ENCODE results near the gene HBM. TPM values are rescaled to one million over a fixed set of nuclear protein-coding genes. Genes with fewer than 3 reads are reported as not detected.

The HBM gene
- total RNA-seq, 2 donors from 2014 or later, result not detected

DNA sequence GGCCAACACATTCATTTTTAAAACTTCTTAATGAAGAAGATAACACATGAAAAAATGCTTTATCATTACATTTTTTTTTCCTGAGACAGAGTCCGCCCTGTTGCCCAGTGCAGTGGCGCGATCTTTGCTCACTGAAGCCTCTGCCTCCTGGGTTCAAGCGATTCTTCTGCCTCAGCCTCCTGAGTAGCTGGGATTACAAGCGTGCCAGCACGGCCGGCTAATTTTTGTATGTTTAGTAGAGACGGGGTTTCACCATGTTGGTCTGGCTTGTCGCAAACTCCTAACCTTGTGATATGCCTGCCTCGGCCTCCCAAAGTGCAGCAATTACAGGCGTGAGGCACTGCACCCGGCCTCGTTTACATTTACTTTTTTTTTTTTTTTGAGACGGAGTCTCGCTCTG is 27.7 kb downstream of the HBM start:
- Mint-ChIP-seq H3K4me3 (no peak overlapping the region), H3K27ac (no peak overlapping the region), H3K36me3 (ENCODE audit: low read depth) (peaks cover 88% of the 10 kb centered on the region), H3K9me3 (no peaks in the 10 kb centered on the region), H3K4me1 (no peaks in the 10 kb centered on the region), H3K27me3 (ENCODE audit: insufficient read depth) (no peaks in the 10 kb centered on the region)
- Histone ChIP-seq H3K36me3 (ENCODE audit: control insufficient read depth, insufficient read depth, low read length) (peaks cover 92% of the 10 kb centered on the region), H3K9me3 (ENCODE audit: control insufficient read depth, low read length) (no peaks in the 10 kb centered on the region), H3K9ac (ENCODE audit: extremely low read depth, low read length, poor library complexity, severe bottlenecking) (no peak overlapping the region), H3K27me3 (ENCODE audit: control insufficient read depth, insufficient read depth, low read length, poor library complexity, severe bottlenecking) (no peaks in the 10 kb centered on the region), H3K27ac (ENCODE audit: low read depth, low read length) (no peak overlapping the region), H3K4me1 (ENCODE audit: control insufficient read depth, insufficient read depth, low read length) (no peaks in the 10 kb centered on the region), H3K4me3 (ENCODE audit: low read length) (no peak overlapping the region)
- 93 to 94% methylated on average over 9 to 15 of the region's 15 CpGs for WGBS, 2 experiments (ENCODE audit: insufficient coverage in 1 of 2, insufficient read length in 1 of 2)
- DNase-seq, result no peak
- TF ChIP-seq, protein P1, sequence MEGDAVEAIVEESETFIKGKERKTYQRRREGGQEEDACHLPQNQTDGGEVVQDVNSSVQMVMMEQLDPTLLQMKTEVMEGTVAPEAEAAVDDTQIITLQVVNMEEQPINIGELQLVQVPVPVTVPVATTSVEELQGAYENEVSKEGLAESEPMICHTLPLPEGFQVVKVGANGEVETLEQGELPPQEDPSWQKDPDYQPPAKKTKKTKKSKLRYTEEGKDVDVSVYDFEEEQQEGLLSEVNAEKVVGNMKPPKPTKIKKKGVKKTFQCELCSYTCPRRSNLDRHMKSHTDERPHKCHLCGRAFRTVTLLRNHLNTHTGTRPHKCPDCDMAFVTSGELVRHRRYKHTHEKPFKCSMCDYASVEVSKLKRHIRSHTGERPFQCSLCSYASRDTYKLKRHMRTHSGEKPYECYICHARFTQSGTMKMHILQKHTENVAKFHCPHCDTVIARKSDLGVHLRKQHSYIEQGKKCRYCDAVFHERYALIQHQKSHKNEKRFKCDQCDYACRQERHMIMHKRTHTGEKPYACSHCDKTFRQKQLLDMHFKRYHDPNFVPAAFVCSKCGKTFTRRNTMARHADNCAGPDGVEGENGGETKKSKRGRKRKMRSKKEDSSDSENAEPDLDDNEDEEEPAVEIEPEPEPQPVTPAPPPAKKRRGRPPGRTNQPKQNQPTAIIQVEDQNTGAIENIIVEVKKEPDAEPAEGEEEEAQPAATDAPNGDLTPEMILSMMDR (conservative IDR thresholded peaks at IDR 0.05), result no peak

DNA sequence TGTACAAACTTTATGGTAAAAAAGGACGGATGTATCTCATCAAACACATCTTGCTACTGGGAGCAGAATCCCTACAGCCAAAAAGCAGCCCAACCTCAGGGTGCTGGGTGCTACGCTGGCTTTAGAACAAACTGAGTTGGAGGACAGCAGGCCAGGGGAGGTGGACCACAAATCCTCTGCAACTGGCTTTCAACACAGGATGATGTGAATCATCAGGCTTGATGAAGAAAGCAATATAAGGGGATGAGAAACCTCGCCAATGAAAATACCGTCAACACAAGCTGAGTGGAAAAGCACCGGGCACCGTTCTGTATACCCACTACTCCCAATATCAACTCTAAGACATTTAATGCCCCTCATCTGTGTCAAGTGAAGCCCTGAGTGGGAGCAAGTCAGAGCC is 28.7 kb downstream of the HBM start:
- Mint-ChIP-seq H3K4me3 (no peak overlapping the region), H3K27ac (no peak overlapping the region), H3K36me3 (ENCODE audit: low read depth) (peaks cover 86% of the 10 kb centered on the region), H3K9me3 (no peaks in the 10 kb centered on the region), H3K4me1 (no peaks in the 10 kb centered on the region), H3K27me3 (ENCODE audit: insufficient read depth) (no peaks in the 10 kb centered on the region)
- TF ChIP-seq, protein P1 (conservative IDR thresholded peaks at IDR 0.05), result no peak
- no peak overlapping the region for H3K27ac ChIP-seq (ENCODE audit: low read depth, low read length)
- no peaks in the 10 kb centered on the region for H3K9me3 ChIP-seq (ENCODE audit: control insufficient read depth, low read length)
- H3K4me3 ChIP-seq (ENCODE audit: low read length), result no peak overlapping the region
- no peaks in the 10 kb centered on the region for H3K27me3 ChIP-seq (ENCODE audit: control insufficient read depth, insufficient read depth, low read length, poor library complexity, severe bottlenecking)
- no peaks in the 10 kb centered on the region for H3K4me1 ChIP-seq (ENCODE audit: control insufficient read depth, insufficient read depth, low read length)
- no peak for DNase-seq
- no peak overlapping the region for H3K9ac ChIP-seq (ENCODE audit: extremely low read depth, low read length, poor library complexity, severe bottlenecking)
- WGBS, 2 experiments (ENCODE audit: insufficient coverage in 1 of 2, insufficient read length in 1 of 2), result 99 to 100% methylated on average over 2 to 6 of the region's 6 CpGs
- peaks cover 91% of the 10 kb centered on the region for H3K36me3 ChIP-seq (ENCODE audit: control insufficient read depth, insufficient read depth, low read length)

DNA sequence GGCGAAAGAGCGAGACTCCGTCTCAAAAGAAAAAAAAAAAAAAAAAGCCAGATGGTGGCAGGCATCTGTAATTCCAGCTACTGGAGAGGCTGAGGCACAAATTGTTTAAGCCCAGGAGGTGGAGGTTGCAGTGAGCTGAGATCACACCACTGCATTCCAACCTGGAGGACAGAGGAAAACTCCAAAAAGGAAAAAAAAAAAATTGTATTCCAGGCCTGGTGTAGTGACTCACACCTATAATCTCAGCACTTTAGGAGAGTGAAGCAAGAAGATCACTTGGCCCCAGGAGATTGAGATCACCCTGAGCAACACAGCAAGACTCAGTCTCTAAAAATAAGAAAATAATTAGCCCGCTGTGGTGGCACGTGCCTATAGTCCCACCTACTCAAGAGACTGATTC is 34.6 kb downstream of the HBM start:
- Histone ChIP-seq H3K9me3 (ENCODE audit: control insufficient read depth, low read length) (no peaks in the 10 kb centered on the region), H3K4me1 (ENCODE audit: control insufficient read depth, insufficient read depth, low read length) (no peaks in the 10 kb centered on the region), H3K9ac (ENCODE audit: extremely low read depth, low read length, poor library complexity, severe bottlenecking) (no peak overlapping the region), H3K4me3 (ENCODE audit: low read length) (no peak overlapping the region), H3K27ac (ENCODE audit: low read depth, low read length) (no peak overlapping the region), H3K36me3 (ENCODE audit: control insufficient read depth, insufficient read depth, low read length) (peaks cover 81% of the 10 kb centered on the region), H3K27me3 (ENCODE audit: control insufficient read depth, insufficient read depth, low read length, poor library complexity, severe bottlenecking) (no peaks in the 10 kb centered on the region)
- DNase-seq, result no peak
- H3K4me1 Mint-ChIP-seq, result no peaks in the 10 kb centered on the region
- H3K36me3 Mint-ChIP-seq (ENCODE audit: low read depth), result peaks cover 78% of the 10 kb centered on the region
- TF ChIP-seq, protein P1 (conservative IDR thresholded peaks at IDR 0.05), result no peak
- H3K27ac Mint-ChIP-seq, result no peak overlapping the region
- 95 to 100% methylated on average over 5 of the region's 5 CpGs for WGBS, 2 experiments (ENCODE audit: insufficient coverage in 1 of 2, insufficient read length in 1 of 2)
- H3K4me3 Mint-ChIP-seq, result no peak overlapping the region
- H3K27me3 Mint-ChIP-seq (ENCODE audit: insufficient read depth), result no peaks in the 10 kb centered on the region
- no peaks in the 10 kb centered on the region for H3K9me3 Mint-ChIP-seq
